ENCODE results near the gene CDC42SE2. TPM values are rescaled to one million over a fixed set of nuclear protein-coding genes. Genes with fewer than 3 reads are reported as not detected.
A peak's percentile ranks its signal among the peaks of the same experiment; 100 is the strongest.

CDC42SE2 gene, protein sequence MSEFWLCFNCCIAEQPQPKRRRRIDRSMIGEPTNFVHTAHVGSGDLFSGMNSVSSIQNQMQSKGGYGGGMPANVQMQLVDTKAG
- 36.6 and 41.2 TPM in 2 replicates for total RNA-seq

- DNase-seq (ENCODE audit: low read depth), result no peak
- Histone ChIP-seq H3K27me3 (ENCODE audit: control insufficient read depth, insufficient read depth, low read length) (no peaks in the 10 kb centered on the region), H3K36me3 (ENCODE audit: control insufficient read depth, insufficient read depth, low read length) (no peaks in the 10 kb centered on the region), H3K4me3 (ENCODE audit: low read depth, low read length) (peak within 1 kb of the TSS; percentile 99)
- TF ChIP-seq CTCF (IDR thresholded peaks at IDR 0.05; ENCODE audit: insufficient read depth, low read length, poor library complexity, severe bottlenecking), result no peak
Observed at GRCh38 chr5:131263648-131264450, at the start of gene CDC42SE2. Gene CDC42SE2, plus strand, starts transcription at chr5:131264053. Its CDS starts 95,441 bp downstream, at chr5:131359494.

GRCh38 chr5:131214609-131215227, 49.1 kb upstream of the CDC42SE2 start:
- Histone ChIP-seq H3K4me3 (ENCODE audit: low read depth, low read length) (no peak overlapping the region), H3K27me3 (ENCODE audit: control insufficient read depth, insufficient read depth, low read length) (no peaks in the 10 kb centered on the region), H3K36me3 (ENCODE audit: control insufficient read depth, insufficient read depth, low read length) (no peaks in the 10 kb centered on the region)
- DNase-seq (ENCODE audit: low read depth), result no peak
- TF ChIP-seq CTCF (IDR thresholded peaks at IDR 0.05; ENCODE audit: insufficient read depth, low read length, poor library complexity, severe bottlenecking), result no peak

DNA sequence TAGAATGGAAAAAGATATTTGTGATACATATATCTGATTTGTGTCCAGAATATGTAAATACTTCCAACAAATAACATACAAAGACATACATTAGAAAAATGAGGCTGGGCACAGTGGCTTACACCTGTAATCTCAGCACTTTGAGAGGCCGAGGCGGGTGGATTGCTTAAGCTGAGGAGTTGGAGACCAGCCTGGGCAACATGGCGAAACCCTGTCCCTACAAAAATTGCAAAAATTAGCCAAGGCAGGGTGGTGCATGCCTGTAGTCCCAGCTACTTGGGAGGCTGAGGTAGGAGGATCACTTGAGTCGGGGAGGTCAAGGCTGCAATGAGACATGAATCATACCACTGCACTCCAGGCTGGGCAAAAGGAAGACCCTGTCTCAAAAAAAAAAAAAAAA, 46.1 kb upstream of the CDC42SE2 start:
- no peak overlapping the region for H3K4me3 ChIP-seq (ENCODE audit: low read depth, low read length)
- no peaks in the 10 kb centered on the region for H3K27me3 ChIP-seq (ENCODE audit: control insufficient read depth, insufficient read depth, low read length)
- no peaks in the 10 kb centered on the region for H3K36me3 ChIP-seq (ENCODE audit: control insufficient read depth, insufficient read depth, low read length)
- no peak for DNase-seq (ENCODE audit: low read depth)
- no peak for TF ChIP-seq CTCF (IDR thresholded peaks at IDR 0.05; ENCODE audit: insufficient read depth, low read length, poor library complexity, severe bottlenecking)

GRCh38 chr5:131218392-131218791, 45.5 kb upstream of the CDC42SE2 start:
- DNase-seq (ENCODE audit: low read depth), result no peak
- H3K27me3 ChIP-seq (ENCODE audit: control insufficient read depth, insufficient read depth, low read length), result no peaks in the 10 kb centered on the region
- H3K36me3 ChIP-seq (ENCODE audit: control insufficient read depth, insufficient read depth, low read length), result no peaks in the 10 kb centered on the region
- H3K4me3 ChIP-seq (ENCODE audit: low read depth, low read length), result no peak overlapping the region
- no peak for TF ChIP-seq CTCF (IDR thresholded peaks at IDR 0.05; ENCODE audit: insufficient read depth, low read length, poor library complexity, severe bottlenecking)

DNA sequence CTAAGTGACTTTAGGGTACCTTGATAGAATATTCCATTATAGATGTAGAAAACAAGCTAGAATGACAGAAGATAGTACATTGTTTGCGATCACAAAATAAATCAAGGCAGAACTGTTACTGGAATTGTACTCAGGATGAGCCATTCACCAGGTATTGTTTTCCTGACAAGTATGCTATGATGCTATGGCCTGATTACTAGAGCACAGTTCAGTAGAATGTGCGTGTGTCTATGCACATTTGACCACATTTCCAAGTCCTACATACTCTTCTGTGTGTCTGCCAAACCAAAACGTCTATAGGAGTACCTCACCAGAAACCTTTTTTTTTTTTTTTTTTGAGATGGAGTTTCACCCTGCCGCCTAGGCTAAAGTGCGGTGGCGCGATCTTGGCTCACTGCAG, 43.3 kb upstream of the CDC42SE2 start:
- H3K27me3 ChIP-seq (ENCODE audit: control insufficient read depth, insufficient read depth, low read length), result no peaks in the 10 kb centered on the region
- no peak overlapping the region for H3K4me3 ChIP-seq (ENCODE audit: low read depth, low read length)
- TF ChIP-seq CTCF (IDR thresholded peaks at IDR 0.05; ENCODE audit: insufficient read depth, low read length, poor library complexity, severe bottlenecking), result no peak
- DNase-seq (ENCODE audit: low read depth), result no peak
- H3K36me3 ChIP-seq (ENCODE audit: control insufficient read depth, insufficient read depth, low read length), result no peaks in the 10 kb centered on the region

Data from kidney epithelial cell (primary cell).